Hepatocyte (in vitro differentiated cells): ENCODE data around the gene THY1. TPM values are rescaled to one million over a fixed set of nuclear protein-coding genes. Genes with fewer than 3 reads are reported as not detected.

ENCODE experiments used
- DNase-seq: peaks from one replicate; pipeline ENCODE4 v3.0.0-alpha.2; 2016; ENCODE audit warnings: low spot score
- H2AFZ ChIP-seq: fragments of 200-600 bp; sonication (generic); 2 replicates; pipeline ENCODE4 v1.6.0; 2016; ENCODE audit warnings: antibody characterized with exemption, mild to moderate bottlenecking
- H3K27ac ChIP-seq: fragments of 200-600 bp; sonication (generic); 2 replicates; pipeline ENCODE4 v1.5.1; 2016; ENCODE audit warnings: mild to moderate bottlenecking
- H3K27me3 ChIP-seq: fragments of 200-600 bp; sonication (generic); 2 replicates; pipeline ENCODE4 v1.6.1; 2016
- H3K36me3 ChIP-seq: fragments of 200-600 bp; sonication (generic); replicated peaks from 2 replicates; pipeline ENCODE4 v1.5.1; 2016; ENCODE audit warnings: low read depth; ENCODE audit not compliant: insufficient read depth
- H3K4me1 ChIP-seq: fragments of 200-600 bp; sonication (generic); 2 replicates; pipeline ENCODE4 v1.5.1; 2016; ENCODE audit warnings: mild to moderate bottlenecking, moderate library complexity; ENCODE audit not compliant: insufficient read depth
- H3K4me2 ChIP-seq: fragments of 200-600 bp; sonication (generic); 2 replicates; pipeline ENCODE4 v1.6.0; 2016
- H3K4me3 ChIP-seq: fragments of 200-600 bp; sonication (generic); 2 replicates; pipeline ENCODE4 v1.5.1; 2016; ENCODE audit warnings: mild to moderate bottlenecking
- H3K79me2 ChIP-seq: fragments of 200-600 bp; sonication (generic); 2 replicates; pipeline ENCODE4 v1.6.0; 2017; ENCODE audit warnings: mild to moderate bottlenecking
- H3K9me2 ChIP-seq: fragments of 200-600 bp; sonication (generic); replicated peaks from 2 replicates; pipeline ENCODE4 v1.6.0; 2017; ENCODE audit warnings: mild to moderate bottlenecking; ENCODE audit not compliant: insufficient read depth
- H3K9me3 ChIP-seq: fragments of 200-600 bp; sonication (generic); 2 replicates; pipeline ENCODE4 v1.5.1; 2016; ENCODE audit warnings: low read depth, mild to moderate bottlenecking
- H4K20me1 ChIP-seq: fragments of 200-600 bp; sonication (generic); 2 replicates; pipeline ENCODE4 v1.6.0; 2016; ENCODE audit warnings: mild to moderate bottlenecking; ENCODE audit not compliant: insufficient read depth, poor library complexity, severe bottlenecking
- EZH2 ChIP-seq: fragments of 200-600 bp; sonication (generic); IDR thresholded peaks from 2 replicates; pipeline ENCODE4 v1.6.1; 2016; ENCODE audit warnings: antibody characterized with exemption, mild to moderate bottlenecking, borderline replicate concordance
- EZH2phosphoT487 ChIP-seq: fragments of 200-600 bp; sonication (generic); IDR thresholded peaks from one replicate; pipeline ENCODE4 v1.6.1; 2018; ENCODE audit warnings: antibody characterized with exemption, mild to moderate bottlenecking, low read depth, moderate library complexity; ENCODE audit not compliant: unreplicated experiment, severe bottlenecking
- WGBS: methylation state at CpG from one replicate; pipeline ENCODE4 v1.1.6; 2016; ENCODE audit warnings: low lambda C conversion rate; ENCODE audit errors: missing lambda C conversion rate; 5-methylcytosine and 5-hydroxymethylcytosine counted together
- polyA plus RNA-seq: library from polyadenylated mRNA; unstranded; fragments of >200 nt; fragmentation: Nextera tagmentation; extraction: Ambion mirVana; gene quantifications from 2 replicates; pipeline ENCODE4 v1.2.1, GENCODE V29; 2016
- total RNA-seq: library from RNA; depleted of rRNA; stranded (reverse); fragments of >200 nt; gene quantifications from 2 replicates; pipeline ENCODE4 v1.2.3, GENCODE V29; 2014
- TF ChIP-seq, protein P1 (sequence below): fragments of 200-600 bp; sonication (generic); IDR thresholded peaks from 2 replicates; pipeline ENCODE4 v1.5.1; 2016; ENCODE audit warnings: antibody characterized with exemption, mild to moderate bottlenecking; ENCODE audit not compliant: poor library complexity

THY1 gene
- total and polyA plus RNA-seq, 2 experiments from 2014 or later: 52.1 to 156 TPM

- 91% methylated on average over 18 of the region's 18 CpGs for WGBS
- peaks cover 9% of the 10 kb centered on the region for H3K4me1 ChIP-seq
- H3K9me2 ChIP-seq: no peaks in the 10 kb centered on the region
- no peaks in the 10 kb centered on the region for H4K20me1 ChIP-seq
- no peak for TF ChIP-seq EZH2
- no peak for TF ChIP-seq EZH2phosphoT487
- TF ChIP-seq, protein P1, sequence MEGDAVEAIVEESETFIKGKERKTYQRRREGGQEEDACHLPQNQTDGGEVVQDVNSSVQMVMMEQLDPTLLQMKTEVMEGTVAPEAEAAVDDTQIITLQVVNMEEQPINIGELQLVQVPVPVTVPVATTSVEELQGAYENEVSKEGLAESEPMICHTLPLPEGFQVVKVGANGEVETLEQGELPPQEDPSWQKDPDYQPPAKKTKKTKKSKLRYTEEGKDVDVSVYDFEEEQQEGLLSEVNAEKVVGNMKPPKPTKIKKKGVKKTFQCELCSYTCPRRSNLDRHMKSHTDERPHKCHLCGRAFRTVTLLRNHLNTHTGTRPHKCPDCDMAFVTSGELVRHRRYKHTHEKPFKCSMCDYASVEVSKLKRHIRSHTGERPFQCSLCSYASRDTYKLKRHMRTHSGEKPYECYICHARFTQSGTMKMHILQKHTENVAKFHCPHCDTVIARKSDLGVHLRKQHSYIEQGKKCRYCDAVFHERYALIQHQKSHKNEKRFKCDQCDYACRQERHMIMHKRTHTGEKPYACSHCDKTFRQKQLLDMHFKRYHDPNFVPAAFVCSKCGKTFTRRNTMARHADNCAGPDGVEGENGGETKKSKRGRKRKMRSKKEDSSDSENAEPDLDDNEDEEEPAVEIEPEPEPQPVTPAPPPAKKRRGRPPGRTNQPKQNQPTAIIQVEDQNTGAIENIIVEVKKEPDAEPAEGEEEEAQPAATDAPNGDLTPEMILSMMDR: no peak
- no peak overlapping the region for H3K27ac ChIP-seq
- H2AFZ ChIP-seq: no peak overlapping the region
- no peak overlapping the region for H3K4me2 ChIP-seq
- H3K9me3 ChIP-seq: no peaks in the 10 kb centered on the region
- no peak overlapping the region for H3K4me3 ChIP-seq
- H3K79me2 ChIP-seq: no peaks in the 10 kb centered on the region
- DNase-seq: no peak
- peaks cover 33% of the 10 kb centered on the region for H3K27me3 ChIP-seq
- H3K36me3 ChIP-seq: no peaks in the 10 kb centered on the region
Observed at GRCh38 chr11:119419834-119420492, 3.0 kb downstream of the THY1 start.

DNA sequence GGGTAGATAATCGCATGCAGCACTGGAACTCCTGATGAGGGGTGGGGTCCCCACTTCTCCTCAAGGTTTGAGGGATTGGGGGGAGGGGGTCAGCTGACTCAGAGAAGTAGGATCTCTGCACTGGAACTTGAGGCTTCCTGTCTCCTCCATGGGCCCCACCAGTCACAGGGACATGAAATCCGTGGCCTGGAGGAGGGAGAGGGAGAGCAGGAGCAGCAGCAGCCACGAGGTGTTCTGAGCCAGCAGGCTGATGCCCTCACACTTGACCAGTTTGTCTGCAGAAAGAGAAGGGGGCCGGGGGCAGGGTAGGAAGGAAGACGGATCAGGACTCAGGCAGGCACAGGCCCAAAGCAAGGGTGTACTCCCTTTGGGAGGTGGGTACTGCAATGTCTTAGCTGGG, 3.7 kb downstream of the THY1 start:
- no peaks in the 10 kb centered on the region for H3K9me2 ChIP-seq
- peaks cover 33% of the 10 kb centered on the region for H3K27me3 ChIP-seq
- no peaks in the 10 kb centered on the region for H4K20me1 ChIP-seq
- H3K9me3 ChIP-seq: no peaks in the 10 kb centered on the region
- H3K4me3 ChIP-seq: no peak overlapping the region
- H3K4me2 ChIP-seq: no peak overlapping the region
- H3K27ac ChIP-seq: no peak overlapping the region
- no peaks in the 10 kb centered on the region for H3K79me2 ChIP-seq
- 91% methylated on average over 5 of the region's 5 CpGs for WGBS
- TF ChIP-seq EZH2phosphoT487 (no peak), EZH2 (no peak)
- TF ChIP-seq, protein P1: no peak
- H3K4me1 ChIP-seq: peaks cover 9% of the 10 kb centered on the region
- DNase-seq: no peak
- no peaks in the 10 kb centered on the region for H3K36me3 ChIP-seq
- no peak overlapping the region for H2AFZ ChIP-seq

- no peak for DNase-seq
- no peaks in the 10 kb centered on the region for H4K20me1 ChIP-seq
- no peaks in the 10 kb centered on the region for H3K9me2 ChIP-seq
- peaks cover 30% of the 10 kb centered on the region for H3K27me3 ChIP-seq
- no peak overlapping the region for H3K27ac ChIP-seq
- no peak overlapping the region for H3K4me3 ChIP-seq
- no peak overlapping the region for H3K4me2 ChIP-seq
- H2AFZ ChIP-seq: no peak overlapping the region
- H3K4me1 ChIP-seq: peaks cover 9% of the 10 kb centered on the region
- 95% methylated on average over 4 of the region's 4 CpGs for WGBS
- H3K36me3 ChIP-seq: no peaks in the 10 kb centered on the region
- TF ChIP-seq EZH2: no peak
- no peak for TF ChIP-seq EZH2phosphoT487
- no peaks in the 10 kb centered on the region for H3K79me2 ChIP-seq
- no peaks in the 10 kb centered on the region for H3K9me3 ChIP-seq
Observed at GRCh38 chr11:119418759-119419158, 4.2 kb downstream of the THY1 start.

DNA sequence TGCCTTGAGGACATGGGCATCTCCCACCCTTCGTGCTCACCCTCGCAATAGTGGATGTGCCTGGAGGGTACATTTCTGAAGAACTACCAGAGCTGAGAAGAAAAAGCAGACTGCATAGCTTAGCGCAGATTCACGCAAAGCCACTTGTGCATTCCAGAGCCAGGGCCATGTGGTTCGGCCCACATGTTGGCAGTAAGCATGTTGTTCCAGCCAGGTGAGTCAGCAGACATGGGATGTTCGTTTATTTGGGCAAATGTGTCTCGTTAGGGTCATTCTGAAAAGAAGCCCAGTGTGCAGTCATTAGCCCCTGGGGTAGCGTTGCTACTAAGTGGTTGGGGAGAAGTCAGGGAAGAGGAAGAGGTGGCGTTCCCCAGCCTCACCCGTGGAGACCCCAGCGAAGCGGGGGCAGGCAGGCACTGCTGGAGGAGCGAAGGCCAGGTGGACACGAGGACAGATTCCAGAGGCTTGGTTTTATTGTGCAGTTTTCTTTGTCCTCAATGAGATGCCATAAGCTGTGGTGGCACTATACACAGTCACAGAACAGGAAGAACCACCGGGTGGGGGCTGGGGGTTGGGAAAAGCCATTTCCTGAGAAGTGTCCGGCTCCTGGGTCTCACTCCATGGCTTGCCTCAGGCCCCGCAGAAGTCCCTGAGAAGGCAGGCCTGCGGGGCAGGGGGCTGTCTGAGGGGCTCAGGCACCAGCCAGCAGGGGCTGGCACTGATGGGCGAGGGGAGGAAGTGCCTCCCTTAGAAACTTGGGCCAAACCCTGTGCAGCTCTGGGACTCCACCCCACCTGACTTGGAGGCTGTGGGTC, 5.0 kb downstream of the THY1 start:
- H3K27ac ChIP-seq: no peak overlapping the region
- peaks cover 9% of the 10 kb centered on the region for H3K4me1 ChIP-seq
- no peaks in the 10 kb centered on the region for H3K9me3 ChIP-seq
- peaks cover 24% of the 10 kb centered on the region for H3K27me3 ChIP-seq
- H3K4me2 ChIP-seq: no peak overlapping the region
- no peaks in the 10 kb centered on the region for H3K9me2 ChIP-seq
- WGBS: 86% methylated on average over 18 of the region's 19 CpGs
- H3K79me2 ChIP-seq: no peaks in the 10 kb centered on the region
- H2AFZ ChIP-seq: no peak overlapping the region
- DNase-seq: peak; percentile 40
- H3K36me3 ChIP-seq: no peaks in the 10 kb centered on the region
- TF ChIP-seq EZH2phosphoT487 (no peak), EZH2 (no peak)
- TF ChIP-seq, protein P1: no peak
- no peak overlapping the region for H3K4me3 ChIP-seq
- no peaks in the 10 kb centered on the region for H4K20me1 ChIP-seq
